GM12872 (cell line): ENCODE measurements around the gene FANK1.

ENCODE experiments used
- TF ChIP-seq, protein P1 (sequence below): IDR thresholded peaks from 3 replicates; pipeline ENCODE4 v1.5.1; 2011; ENCODE audit warnings: low read depth, mild to moderate bottlenecking, low read length, moderate library complexity; ENCODE audit not compliant: insufficient read depth

Gene FANK1

DNA sequence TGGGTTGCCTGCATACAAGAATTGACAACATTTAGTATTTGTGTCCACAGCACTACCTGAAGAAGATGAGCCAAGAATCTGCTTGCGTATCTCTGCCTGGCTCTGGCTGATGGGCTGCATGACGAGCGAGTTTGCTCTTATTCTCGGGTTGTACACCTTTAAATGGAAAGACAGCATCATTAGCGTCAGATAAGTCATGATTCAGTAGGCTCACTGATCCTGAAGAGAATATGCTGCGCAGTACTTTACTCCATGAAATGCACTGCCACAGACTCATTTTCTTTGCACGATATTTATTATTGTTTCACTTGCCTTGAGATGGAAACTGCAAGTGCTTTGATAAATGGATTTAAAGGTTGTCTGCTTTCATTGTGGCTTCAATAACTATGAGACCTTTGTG is 43.9 kb upstream of the FANK1 start:
- TF ChIP-seq, protein P1, sequence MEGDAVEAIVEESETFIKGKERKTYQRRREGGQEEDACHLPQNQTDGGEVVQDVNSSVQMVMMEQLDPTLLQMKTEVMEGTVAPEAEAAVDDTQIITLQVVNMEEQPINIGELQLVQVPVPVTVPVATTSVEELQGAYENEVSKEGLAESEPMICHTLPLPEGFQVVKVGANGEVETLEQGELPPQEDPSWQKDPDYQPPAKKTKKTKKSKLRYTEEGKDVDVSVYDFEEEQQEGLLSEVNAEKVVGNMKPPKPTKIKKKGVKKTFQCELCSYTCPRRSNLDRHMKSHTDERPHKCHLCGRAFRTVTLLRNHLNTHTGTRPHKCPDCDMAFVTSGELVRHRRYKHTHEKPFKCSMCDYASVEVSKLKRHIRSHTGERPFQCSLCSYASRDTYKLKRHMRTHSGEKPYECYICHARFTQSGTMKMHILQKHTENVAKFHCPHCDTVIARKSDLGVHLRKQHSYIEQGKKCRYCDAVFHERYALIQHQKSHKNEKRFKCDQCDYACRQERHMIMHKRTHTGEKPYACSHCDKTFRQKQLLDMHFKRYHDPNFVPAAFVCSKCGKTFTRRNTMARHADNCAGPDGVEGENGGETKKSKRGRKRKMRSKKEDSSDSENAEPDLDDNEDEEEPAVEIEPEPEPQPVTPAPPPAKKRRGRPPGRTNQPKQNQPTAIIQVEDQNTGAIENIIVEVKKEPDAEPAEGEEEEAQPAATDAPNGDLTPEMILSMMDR = no peak

DNA sequence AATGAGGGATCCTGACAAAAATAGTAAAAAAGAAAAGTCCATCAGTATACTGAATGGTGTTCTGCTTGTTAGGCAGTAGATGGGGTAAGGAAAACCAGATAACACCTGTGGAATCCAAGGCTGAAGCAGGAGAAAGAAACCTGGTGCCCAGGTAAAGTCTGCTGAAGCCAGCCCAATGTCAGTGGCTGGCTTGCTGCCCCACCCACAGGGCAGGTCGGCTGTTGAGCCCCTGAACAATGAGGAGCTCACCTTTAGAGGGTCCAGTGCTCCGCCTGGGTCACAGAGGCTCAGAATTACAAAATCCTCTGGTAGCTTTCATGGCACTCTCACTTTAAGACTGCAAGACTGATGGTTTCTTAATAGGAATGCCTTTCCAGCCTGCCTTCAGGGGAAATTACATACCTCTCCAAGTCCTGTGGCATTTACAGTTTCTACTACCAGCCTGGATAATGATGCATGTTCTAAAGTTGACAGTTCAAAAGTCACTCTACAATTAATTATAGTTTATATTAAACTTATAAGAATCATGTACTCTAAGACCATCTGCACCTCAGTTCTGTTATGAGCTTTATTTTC is 39.1 kb upstream of the FANK1 start:
- TF ChIP-seq, protein P1 = no peak

DNA sequence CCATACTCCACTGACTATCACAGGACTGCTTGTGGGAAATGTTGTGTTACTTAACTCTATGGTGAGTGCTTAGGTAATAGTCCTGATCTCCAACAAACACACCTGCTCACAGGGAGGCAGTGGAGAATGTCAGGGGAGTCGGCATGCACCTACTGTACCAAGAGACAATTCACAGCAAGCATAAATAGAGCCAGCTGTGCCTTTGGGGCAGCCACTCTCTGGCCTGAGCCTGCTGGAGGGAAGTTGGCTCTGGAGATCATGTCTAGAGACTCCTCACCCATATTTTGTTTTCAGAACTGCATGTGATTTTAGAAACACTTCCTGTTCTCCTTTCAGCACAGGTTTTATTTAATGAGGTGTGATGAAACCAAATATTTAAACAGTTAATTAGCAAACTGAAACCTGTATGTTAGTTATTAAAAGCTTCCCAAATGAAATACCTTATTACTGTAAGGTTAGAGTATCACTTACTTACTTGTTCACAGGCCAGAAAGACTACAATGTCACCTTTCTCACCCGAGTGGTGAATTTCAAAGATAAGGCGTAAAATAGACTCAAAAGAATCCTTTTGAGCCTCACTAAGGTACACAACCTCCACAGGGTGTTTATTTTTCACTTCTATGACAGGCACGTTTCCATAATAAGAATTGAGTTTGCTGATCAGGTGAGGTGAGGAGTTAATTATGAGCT is 37.1 kb upstream of the FANK1 start:
- TF ChIP-seq, protein P1 = no peak

DNA sequence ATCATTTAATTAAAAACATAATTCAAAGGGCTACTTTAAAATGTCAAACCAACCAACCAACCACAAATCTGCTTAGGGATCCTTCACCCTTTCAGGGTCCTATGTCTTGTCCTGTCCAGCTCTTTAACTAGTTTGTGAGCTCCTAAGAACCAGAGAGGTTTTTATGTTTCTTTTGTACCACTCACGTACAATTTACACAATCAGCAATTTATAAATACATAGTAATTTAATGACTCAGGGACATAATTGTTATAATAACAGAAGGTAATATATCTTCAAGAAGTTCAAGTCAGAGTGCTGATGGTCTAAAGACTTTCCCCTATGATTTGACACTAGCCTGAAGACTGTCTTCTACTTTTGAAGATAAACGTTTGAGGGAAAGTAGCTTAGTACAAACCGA is 31.2 kb upstream of the FANK1 start:
- TF ChIP-seq, protein P1 = no peak

DNA sequence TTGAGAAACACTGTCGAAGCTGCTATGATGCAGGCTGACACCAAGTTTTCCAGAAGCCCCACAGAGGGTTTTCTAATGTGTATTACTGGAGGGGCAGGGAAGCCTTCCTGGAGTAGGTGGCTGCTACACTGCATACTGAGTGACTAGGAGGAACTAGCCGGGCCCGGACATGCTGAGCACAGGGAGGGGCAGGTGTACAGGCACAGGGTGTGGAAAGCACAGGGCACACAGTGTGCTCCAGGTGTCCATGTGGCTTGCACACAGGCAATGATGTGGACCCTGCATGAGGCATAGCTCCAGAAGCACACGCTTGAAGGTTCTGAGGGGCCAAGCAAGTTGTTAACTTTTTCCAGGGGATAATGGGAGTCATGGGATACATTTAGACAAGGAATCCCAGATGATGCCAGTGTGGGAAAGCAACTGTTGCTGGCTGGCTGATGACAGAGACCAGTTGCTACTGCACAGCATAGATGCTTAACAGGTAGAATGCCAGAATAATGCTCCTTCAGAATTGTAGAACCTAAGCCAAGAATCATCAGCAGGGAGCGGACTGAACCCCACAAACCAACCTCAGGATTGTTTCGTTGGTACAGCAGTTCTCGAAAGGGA is 29.8 kb upstream of the FANK1 start:
- TF ChIP-seq, protein P1 = no peak

DNA sequence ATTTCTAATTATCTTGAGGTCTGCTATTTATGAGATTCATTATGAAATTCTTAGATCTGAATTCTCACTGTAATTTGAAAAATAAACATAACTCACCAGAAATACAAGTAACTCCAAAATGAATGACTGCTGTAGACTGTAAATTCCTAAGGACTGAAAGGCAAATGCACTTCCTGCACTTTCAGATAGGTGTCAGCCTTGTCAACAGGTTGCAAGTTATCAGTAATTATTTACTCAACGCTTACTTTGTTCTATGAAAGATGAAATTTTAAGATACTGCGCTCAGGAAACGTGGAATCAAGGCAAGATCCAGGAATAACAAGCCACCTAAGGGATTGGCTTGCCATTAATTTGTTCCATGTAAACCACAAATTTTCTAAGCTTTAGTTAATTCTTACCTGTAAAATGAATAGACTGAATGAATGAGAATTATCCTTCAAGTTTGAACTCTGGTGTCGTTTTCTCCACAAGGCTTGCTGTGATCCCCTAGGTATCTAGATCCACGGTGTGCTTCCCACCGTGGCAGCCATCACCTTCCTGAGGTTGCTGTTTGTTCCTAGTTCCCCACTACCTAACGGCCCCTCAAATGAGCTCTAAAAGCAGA is 27.9 kb upstream of the FANK1 start:
- TF ChIP-seq, protein P1 = peak; percentile 75

DNA sequence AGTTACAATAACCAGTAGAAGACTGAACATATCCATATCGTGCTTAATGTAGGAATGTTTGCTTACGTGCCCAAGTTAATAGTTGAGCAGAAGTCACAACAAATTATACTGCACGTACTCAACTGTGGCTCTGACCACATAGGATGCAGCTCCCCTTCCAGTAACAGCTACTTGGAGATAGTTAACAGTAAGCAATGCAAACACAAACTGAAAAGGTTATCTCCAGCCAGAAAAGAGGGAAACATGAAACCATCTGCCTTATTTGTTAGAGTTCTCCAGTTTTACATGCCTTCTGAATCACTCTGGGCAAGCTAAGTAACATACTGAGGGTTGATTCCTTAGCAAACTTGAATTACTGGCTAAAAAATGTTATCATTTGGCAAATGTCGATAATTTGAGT is 25.0 kb upstream of the FANK1 start:
- TF ChIP-seq, protein P1 = no peak
